Activated CD4-positive, alpha-beta T cell treated with anti-CD3 and anti-CD28 coated beads, Interleukin-2, amount 10 ng/mL, durations not matched to agents 7 days and 5 days (primary cell): ENCODE results near the gene HSD3B2. TPM values are rescaled to one million over a fixed set of nuclear protein-coding genes. Genes with fewer than 3 reads are reported as not detected.

Experiments
- CTCF ChIA-PET: fragments of 350-600 bp; sonication (Branson Sonifier 250); formaldehyde crosslinking; loops from one replicate; lab custom pipeline; 2021; ENCODE audit warnings: antibody characterized with exemption; lab: Charles Lee
- POLR2A ChIA-PET: fragments of 350-600 bp; sonication (Branson Sonifier 250); formaldehyde crosslinking; loops from one replicate; lab custom pipeline; 2021; ENCODE audit warnings: antibody characterized with exemption; lab: Charles Lee
- DNase-seq: peaks from one replicate; pipeline ENCODE4 v3.0.0-alpha.2; 2020
- H3K27ac Mint-ChIP-seq: one replicate; pipeline ENCODE4 v1.8.0; 2021; ENCODE audit warnings: mild to moderate bottlenecking, moderate library complexity, mixed read lengths
- H3K27me3 Mint-ChIP-seq: one replicate; pipeline ENCODE4 v1.8.0; 2021; ENCODE audit warnings: mixed read lengths
- H3K36me3 Mint-ChIP-seq: one replicate; pipeline ENCODE4 v1.8.0; 2021; ENCODE audit warnings: low read depth, mixed read lengths
- H3K4me1 Mint-ChIP-seq: one replicate; pipeline ENCODE4 v1.8.0; 2021; ENCODE audit warnings: mixed read lengths
- H3K4me3 Mint-ChIP-seq: one replicate; pipeline ENCODE4 v1.8.0; 2021; ENCODE audit warnings: mild to moderate bottlenecking, moderate library complexity, mixed read lengths
- H3K9me3 Mint-ChIP-seq: one replicate; pipeline ENCODE4 v1.8.0; 2021; ENCODE audit warnings: mixed read lengths
- total RNA-seq, 2 experiments: library from RNA; stranded (reverse); gene quantifications; one replicate each; pipeline ENCODE4 v1.2.3, GENCODE V29; 2021

The HSD3B2 gene
- total RNA-seq, 2 experiments from 2014 or later = not detected

DNA sequence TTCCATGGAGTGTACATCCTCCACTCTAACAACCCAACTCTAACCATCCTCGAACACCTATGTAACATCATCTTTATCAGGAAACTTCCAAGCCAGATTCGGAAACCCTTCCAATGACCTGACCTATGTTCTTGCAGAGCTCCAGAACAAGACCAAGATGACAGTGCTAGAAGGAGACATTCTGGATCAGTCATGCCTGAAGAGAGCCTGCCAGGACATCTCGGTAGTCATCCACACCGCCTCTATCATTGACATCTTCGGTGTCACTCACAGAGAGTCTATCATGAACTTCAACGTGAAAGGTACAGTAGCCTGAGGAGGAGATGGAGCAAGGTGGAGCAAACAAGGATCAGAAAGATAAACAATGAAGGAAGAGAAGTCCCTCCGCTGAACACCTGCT, 56.0 kb downstream of the HSD3B2 start:
- POLR2A ChIA-PET = interaction anchor here (0.6 kb wide), 1 partner anchor 18 kb away, joined by 4 read pairs; no protein-coding TSS in a partner anchor
- Mint-ChIP-seq H3K36me3 (no peaks in the 10 kb centered on the region), H3K4me1 (no peaks in the 10 kb centered on the region), H3K27ac (no peak overlapping the region), H3K27me3 (peaks cover 3% of the 10 kb centered on the region), H3K4me3 (no peak overlapping the region), H3K9me3 (no peaks in the 10 kb centered on the region)
- no peak for DNase-seq
- CTCF ChIA-PET = no interaction called here

DNA sequence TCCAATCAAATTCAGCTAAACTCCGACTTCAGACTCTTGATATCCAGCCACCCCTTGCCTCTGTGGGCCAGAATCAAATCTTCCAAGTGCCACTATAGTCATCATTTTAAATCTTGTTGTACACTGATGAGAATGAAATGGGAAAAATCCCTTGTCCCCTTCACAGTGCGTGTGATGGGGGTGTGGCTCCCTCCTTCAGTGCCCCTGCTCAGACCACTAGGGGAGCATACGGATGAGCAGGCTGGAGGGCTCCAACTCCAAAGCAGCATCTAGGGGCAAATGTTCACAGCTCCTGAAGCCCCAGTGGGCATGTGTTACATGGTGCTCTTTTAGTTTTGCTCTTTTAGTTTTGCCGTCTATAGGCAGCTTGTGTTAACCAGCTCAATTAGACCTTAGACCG, 56.6 kb downstream of the HSD3B2 start:
- DNase-seq = no peak
- no peaks in the 10 kb centered on the region for H3K36me3 Mint-ChIP-seq
- no peak overlapping the region for H3K4me3 Mint-ChIP-seq
- CTCF ChIA-PET = no interaction called here
- no peaks in the 10 kb centered on the region for H3K9me3 Mint-ChIP-seq
- no peaks in the 10 kb centered on the region for H3K4me1 Mint-ChIP-seq
- H3K27ac Mint-ChIP-seq = no peak overlapping the region
- POLR2A ChIA-PET = no interaction called here
- H3K27me3 Mint-ChIP-seq = peaks cover 3% of the 10 kb centered on the region

- H3K9me3 Mint-ChIP-seq = no peaks in the 10 kb centered on the region
- no peaks in the 10 kb centered on the region for H3K36me3 Mint-ChIP-seq
- no peaks in the 10 kb centered on the region for H3K4me1 Mint-ChIP-seq
- ChIA-PET POLR2A (no interaction called here), CTCF (no interaction called here)
- no peak for DNase-seq
- peaks cover 2% of the 10 kb centered on the region for H3K27me3 Mint-ChIP-seq
- no peak overlapping the region for H3K4me3 Mint-ChIP-seq
- no peak overlapping the region for H3K27ac Mint-ChIP-seq
Measured at GRCh38 chr1:119472080-119472818, 57.3 kb downstream of the HSD3B2 start.

Other genes with a start within 250 kb of the HSD3B2 start
- not detected for gene HAO2, start 46.4 kb upstream of the HSD3B2 start, total RNA-seq
- not detected for gene HSD3B1, start 92.1 kb downstream of the HSD3B2 start, total RNA-seq
- under 1 TPM in 1 of 2 experiments, not detected in 1; 0.10 TPM for gene ZNF697, start 233.1 kb downstream of the HSD3B2 start, total RNA-seq